SIG-M5 treated with dmso at 0.1 percent for 504 hours (cell line): Measurements from ENCODE around the gene ID3.
"Not testable (repeated sequence)": the region's sequence is repeated elsewhere in the genome, so short reads cannot be mapped to it uniquely, and the experiment has no call there.

Source experiments
- DNase-seq: peaks from one replicate; lab custom pipeline; 2025; ENCODE audit not compliant: unreplicated experiment; lab: John Stamatoyannopoulos, UW

ID3 gene

GRCh38 chr1:23589585-23589986 lies 30.3 kb upstream of the ID3 start:
- no peak for DNase-seq

DNA sequence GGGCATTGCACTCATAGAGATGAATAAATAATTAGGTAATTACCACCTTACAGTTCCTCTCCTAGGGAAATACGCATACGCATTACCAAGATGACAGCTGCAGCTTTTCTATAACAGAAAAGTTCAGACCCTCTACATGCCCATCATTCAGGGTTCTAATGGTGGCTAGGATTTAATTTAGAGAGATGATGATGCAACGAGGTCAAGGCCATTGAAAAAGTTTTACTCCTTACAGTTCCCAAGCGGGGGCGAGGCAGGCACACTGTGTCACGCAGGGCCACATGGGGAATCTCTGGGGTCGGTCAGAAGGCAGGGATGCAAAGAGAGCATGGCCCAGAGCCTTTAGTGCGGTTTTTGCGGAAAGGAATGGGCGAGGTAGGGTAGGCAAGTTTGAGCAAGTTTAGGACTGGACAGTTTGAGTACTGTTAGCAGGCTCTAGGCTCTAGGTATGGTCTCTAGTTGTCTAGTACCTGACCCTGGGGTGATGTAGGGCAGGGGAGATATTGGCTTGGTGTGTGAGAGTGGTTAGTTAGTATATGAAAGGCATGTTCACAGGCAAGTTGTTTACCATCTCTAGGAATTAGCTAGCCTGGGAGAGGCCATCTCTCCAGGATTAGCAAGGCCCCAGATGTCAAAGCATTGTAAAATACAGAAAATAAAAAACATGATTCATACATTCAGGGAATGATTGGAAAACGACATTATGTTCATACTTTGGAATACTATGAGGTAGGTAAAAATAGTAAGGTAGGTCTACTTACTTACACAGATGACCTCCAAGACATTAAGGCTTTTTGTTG lies 29.6 kb upstream of the ID3 start:
- no peak for DNase-seq

- peak; percentile 88 for DNase-seq
Observed at GRCh38 chr1:23585321-23586022, 26.2 kb upstream of the ID3 start.

- not testable (repeated sequence) for DNase-seq
Observed at GRCh38 chr1:23583727-23584126, 24.4 kb upstream of the ID3 start.

DNA sequence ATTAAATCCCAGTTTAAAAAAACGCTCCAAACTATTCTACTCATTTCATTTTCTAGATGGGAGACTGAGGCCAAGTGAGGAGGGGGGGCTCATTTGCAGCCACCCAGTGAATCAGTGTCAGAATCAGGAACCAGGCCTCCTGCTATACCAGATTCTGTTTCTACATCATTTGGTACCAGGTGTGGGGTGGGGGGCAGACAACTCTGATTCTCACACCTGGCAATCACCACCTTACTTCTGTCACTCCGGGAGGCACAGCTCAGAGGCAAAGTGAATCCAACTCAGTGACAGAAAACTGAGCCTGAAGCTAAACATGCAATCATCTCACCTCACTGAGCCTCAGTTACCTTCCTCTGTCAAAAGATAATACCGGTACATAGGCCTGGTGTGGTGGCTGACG lies 23.5 kb upstream of the ID3 start:
- no peak for DNase-seq

DNA sequence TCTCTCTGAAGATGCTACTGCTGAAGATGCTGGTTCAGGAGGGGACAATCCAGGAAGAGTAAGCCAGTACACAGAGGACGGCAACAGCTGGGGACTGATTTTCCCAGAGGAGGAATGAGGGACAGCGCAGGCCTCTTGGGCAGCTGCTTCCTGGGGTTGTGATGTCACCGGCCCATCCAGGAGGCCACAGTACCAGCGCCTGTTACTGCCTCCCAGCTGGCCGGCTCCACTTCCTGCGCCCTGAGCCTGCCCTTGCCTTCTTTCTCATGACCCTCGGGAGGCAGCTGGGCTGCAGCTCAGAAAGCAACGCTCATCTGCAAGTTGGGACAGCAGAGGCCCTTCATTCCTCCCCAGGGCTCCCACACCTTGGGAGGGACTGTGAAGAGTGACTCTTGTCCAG lies 21.9 kb upstream of the ID3 start:
- no peak for DNase-seq

DNA sequence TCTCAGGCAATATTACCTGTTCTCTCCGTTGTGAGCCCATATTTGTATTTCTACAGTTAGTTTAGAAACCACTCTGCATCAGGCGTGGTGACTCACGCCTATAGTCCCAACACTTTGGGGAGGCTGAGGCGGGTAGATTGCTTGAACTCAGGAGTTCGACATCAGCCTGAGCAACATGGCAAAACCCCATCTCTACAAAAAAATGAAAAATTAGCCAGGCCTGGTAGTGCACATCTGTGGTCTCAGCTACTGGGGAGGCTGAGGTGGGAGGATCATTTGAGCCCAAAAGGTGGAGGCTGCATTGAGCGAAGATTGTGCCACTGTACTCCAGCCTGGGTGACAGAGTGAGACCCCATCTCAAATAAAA lies 19.7 kb upstream of the ID3 start:
- no peak for DNase-seq

GRCh38 chr1:23578311-23578996 lies 19.2 kb upstream of the ID3 start:
- no peak for DNase-seq

DNA sequence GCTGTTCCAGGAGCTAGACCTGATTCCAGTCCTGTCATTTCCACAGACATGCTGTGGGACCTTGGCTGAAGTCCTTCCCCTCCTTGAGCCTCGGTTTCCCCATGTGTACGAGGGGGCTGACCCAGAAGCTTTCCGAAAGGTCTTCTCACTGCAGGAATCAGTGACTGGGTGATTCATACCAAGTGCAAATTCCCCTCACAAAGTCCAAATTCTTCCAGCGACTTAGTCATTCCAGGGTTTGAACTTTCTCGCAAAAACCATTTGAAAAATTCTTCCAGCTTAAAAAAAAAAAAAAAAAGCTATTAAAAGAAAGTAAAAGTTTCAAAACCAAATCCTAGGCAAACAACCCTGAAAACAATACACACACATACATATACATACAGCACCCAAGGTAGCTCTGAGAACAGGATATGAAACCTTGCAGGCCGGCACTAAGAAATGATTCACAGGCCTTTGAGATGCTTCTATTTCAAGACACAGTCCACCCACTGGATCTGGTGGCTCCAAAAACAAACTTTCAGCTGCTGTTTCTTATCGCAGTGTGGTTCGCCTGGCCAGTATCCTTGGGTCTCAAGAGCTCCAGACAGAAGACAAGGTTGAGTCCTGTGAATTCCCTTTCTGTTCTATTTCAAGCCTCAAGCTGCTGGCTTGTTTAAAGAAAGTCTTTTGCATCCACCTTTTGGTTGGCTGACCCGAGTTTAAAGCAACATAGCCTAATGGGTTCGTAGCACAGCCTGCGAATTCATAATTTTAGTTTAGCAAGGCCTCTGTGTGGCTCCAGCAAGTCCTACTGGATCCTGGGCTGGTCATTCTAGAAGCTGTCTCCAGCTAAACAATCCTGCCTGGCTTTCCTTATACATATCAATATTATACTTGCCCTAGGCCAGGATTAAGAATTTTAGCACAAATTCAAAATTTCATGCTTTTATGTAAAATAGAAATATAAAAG lies 18.0 kb upstream of the ID3 start:
- DNase-seq: peak; percentile 57

GRCh38 chr1:23576338-23577055 lies 17.2 kb upstream of the ID3 start:
- no peak for DNase-seq

- DNase-seq: no peak
Observed at GRCh38 chr1:23575226-23575810, 16.0 kb upstream of the ID3 start.

DNA sequence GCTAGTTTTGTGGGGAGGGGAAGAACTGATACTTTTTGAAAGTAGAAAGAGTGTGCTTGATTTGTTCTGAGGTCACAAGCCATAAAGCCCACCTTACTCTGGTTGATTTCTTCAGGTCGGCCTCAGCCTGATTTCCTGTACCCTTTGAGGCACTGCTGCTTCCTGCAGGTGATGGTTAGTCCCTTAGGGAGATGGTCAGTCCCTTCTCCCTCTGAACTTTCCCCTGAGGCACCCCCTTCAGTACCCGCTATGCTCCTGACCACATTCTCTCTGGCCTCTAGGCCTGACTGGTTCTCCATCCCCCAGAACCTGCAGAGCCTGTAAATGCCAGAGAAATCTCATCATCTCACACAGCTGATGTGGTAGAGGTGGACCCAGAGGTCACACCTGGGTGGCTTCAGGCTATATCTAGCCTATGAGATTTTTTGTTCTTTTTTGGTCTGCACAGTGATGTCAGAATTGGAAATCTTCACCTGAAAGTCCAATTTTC lies 15.0 kb upstream of the ID3 start:
- no peak for DNase-seq

DNA sequence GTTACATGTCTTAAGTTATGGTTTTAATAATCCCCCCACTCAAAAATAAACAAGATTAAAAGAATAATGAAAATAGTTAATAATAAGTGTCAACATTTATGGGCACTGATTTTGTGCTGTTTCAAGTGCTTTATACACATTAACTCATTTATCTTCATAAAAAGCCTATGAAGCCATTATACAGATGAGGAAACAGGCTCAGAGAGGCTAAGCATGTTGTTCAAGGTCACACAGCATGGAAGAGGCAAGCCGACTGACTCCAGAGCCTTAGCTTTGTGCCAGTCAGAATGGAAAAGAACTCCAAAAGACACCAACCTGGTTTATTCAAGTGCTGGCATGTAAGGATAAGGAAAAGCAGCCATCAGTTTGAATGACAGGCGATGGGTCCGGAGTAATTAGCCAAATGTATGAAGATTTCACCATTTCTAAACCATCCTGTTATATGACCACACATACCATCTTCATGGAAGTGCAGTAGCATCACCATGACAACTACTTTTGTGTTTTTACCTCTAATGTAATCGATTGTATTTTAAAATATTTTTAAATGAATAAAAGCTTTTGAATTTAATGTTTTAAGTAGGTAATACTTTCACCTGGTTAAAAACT lies 14.4 kb upstream of the ID3 start:
- no peak for DNase-seq

- no peak for DNase-seq
Observed at GRCh38 chr1:23571465-23571864, 12.2 kb upstream of the ID3 start.

GRCh38 chr1:23570001-23570691 lies 10.8 kb upstream of the ID3 start:
- DNase-seq: no peak

- no peak for DNase-seq
Observed at GRCh38 chr1:23568608-23569383, 9.5 kb upstream of the ID3 start.

DNA sequence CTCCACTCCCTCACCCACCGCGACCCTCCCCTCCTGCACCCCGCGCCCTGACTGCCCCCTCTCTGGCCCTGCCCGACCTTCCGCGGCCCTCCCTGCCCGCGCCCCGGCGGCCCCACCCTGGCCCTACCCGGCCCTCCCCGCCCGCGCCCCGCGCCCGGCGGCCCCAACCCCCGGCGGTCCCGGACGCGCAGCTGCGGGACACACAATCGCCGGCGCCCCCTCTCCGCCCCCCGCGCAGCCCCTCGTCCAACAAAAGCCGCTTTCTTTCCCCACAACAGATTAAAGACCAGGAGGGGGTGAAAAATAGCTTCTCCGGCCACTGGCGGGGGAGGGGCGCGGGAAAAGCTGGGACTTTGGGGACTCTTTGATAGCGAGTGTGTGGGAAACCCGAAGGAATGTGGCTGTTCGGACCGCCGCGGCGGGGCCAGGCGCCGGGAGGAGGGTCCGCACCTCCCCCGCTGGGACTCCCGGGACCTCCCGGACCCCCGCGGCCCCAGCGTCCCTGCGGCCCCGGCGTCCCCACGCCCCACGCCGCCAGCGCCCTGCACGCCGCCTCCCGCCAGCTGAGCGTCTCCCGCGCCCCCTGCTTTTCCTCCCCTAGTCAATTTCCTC lies 8.8 kb upstream of the ID3 start:
- no peak for DNase-seq

- no peak for DNase-seq
Observed at GRCh38 chr1:23567629-23567995, 8.3 kb upstream of the ID3 start.
